ENCODE data around the gene OTOGL.
"Not testable (repeated sequence)": the region's sequence is repeated elsewhere in the genome, so short reads cannot be mapped to it uniquely, and the experiment has no call there.

Gene OTOGL

GRCh38 chr12:80099259-80099658 lies at the start of gene OTOGL:
Gene OTOGL, plus strand, starts transcription at chr12:80099537. Its CDS starts 109,895 bp downstream, at chr12:80209432.
- no peak for DNase-seq (ENCODE audit: low spot score)

- DNase-seq (ENCODE audit: low spot score), result no peak
Measured at GRCh38 chr12:80050236-80050635, 49.1 kb upstream of the OTOGL start.

GRCh38 chr12:80053051-80053790 lies 46.1 kb upstream of the OTOGL start:
- peak; percentile 88 for DNase-seq (ENCODE audit: low spot score)

- no peak for DNase-seq (ENCODE audit: low spot score)
Measured at GRCh38 chr12:80056232-80056631, 43.1 kb upstream of the OTOGL start.

GRCh38 chr12:80056845-80057244 lies 42.5 kb upstream of the OTOGL start:
- DNase-seq (ENCODE audit: low spot score), result no peak

- DNase-seq (ENCODE audit: low spot score), result no peak
Measured at GRCh38 chr12:80058586-80058985, 40.8 kb upstream of the OTOGL start.

GRCh38 chr12:80059102-80059501 lies 40.2 kb upstream of the OTOGL start:
- DNase-seq (ENCODE audit: low spot score), result no peak

- no peak for DNase-seq (ENCODE audit: low spot score)
Measured at GRCh38 chr12:80059875-80060274, 39.5 kb upstream of the OTOGL start.

GRCh38 chr12:80064269-80064668 lies 35.1 kb upstream of the OTOGL start:
- DNase-seq (ENCODE audit: low spot score), result peak; percentile 10

- DNase-seq (ENCODE audit: low spot score), result no peak
Measured at GRCh38 chr12:80064951-80065350, 34.4 kb upstream of the OTOGL start.

- DNase-seq (ENCODE audit: low spot score), result no peak
Measured at GRCh38 chr12:80068173-80068572, 31.2 kb upstream of the OTOGL start.

- DNase-seq (ENCODE audit: low spot score), result not testable (repeated sequence)
Measured at GRCh38 chr12:80083892-80084614, 15.3 kb upstream of the OTOGL start.

GRCh38 chr12:80086025-80086424 lies 13.3 kb upstream of the OTOGL start:
- DNase-seq (ENCODE audit: low spot score), result no peak

- DNase-seq (ENCODE audit: low spot score), result no peak
Measured at GRCh38 chr12:80087486-80088213, 11.7 kb upstream of the OTOGL start.

- DNase-seq (ENCODE audit: low spot score), result no peak
Measured at GRCh38 chr12:80100591-80100990, 1.3 kb downstream of the OTOGL start.

- no peak for DNase-seq (ENCODE audit: low spot score)
Measured at GRCh38 chr12:80101126-80101525, 1.8 kb downstream of the OTOGL start.

- DNase-seq (ENCODE audit: low spot score), result no peak
Measured at GRCh38 chr12:80107221-80107620, 7.9 kb downstream of the OTOGL start.

- DNase-seq (ENCODE audit: low spot score), result no peak
Measured at GRCh38 chr12:80116735-80117134, 17.4 kb downstream of the OTOGL start.

GRCh38 chr12:80118565-80119324 lies 19.4 kb downstream of the OTOGL start:
- DNase-seq (ENCODE audit: low spot score), result no peak

GRCh38 chr12:80120994-80121393 lies 21.7 kb downstream of the OTOGL start:
- no peak for DNase-seq (ENCODE audit: low spot score)

GRCh38 chr12:80121661-80122060 lies 22.3 kb downstream of the OTOGL start:
- no peak for DNase-seq (ENCODE audit: low spot score)

- DNase-seq (ENCODE audit: low spot score), result peak; percentile 35
Measured at GRCh38 chr12:80129895-80130530, 30.7 kb downstream of the OTOGL start.
